GM10266 (cell line): Measurements from ENCODE around the gene GALNT1.
A peak's percentile ranks its signal among the peaks of the same experiment; 100 is the strongest.
"Not testable (repeated sequence)": the region's sequence is repeated elsewhere in the genome, so short reads cannot be mapped to it uniquely, and the experiment has no call there.

Experiments
- DNase-seq: peaks from one replicate; pipeline ENCODE4 v3.0.0; 2012; ENCODE audit errors: extremely low spot score
- CTCF ChIP-seq: IDR thresholded peaks from 2 replicates; pipeline ENCODE4 v1.5.1; 2012; ENCODE audit warnings: mild to moderate bottlenecking, low read depth; ENCODE audit not compliant: control insufficient read depth, insufficient read depth; ENCODE audit errors: missing control alignments

The GALNT1 gene

GRCh38 chr18:35581546-35581897 lies at the start of gene GALNT1:
Gene GALNT1 (plus strand): TSS chr18:35581740. CDS start chr18:35654663, 72,923 bp downstream.
- peak; percentile 78 for DNase-seq
- no peak for TF ChIP-seq CTCF

GRCh38 chr18:35533916-35534405 lies 47.6 kb upstream of the GALNT1 start:
- TF ChIP-seq CTCF: no peak
- no peak for DNase-seq

- DNase-seq: no peak
- TF ChIP-seq CTCF: no peak
Observed at GRCh38 chr18:35535297-35535696, 46.2 kb upstream of the GALNT1 start.

GRCh38 chr18:35542356-35542755 lies 39.2 kb upstream of the GALNT1 start:
- no peak for DNase-seq
- no peak for TF ChIP-seq CTCF

GRCh38 chr18:35547008-35547605 lies 34.4 kb upstream of the GALNT1 start:
- TF ChIP-seq CTCF: no peak
- no peak for DNase-seq

- TF ChIP-seq CTCF: no peak
- no peak for DNase-seq
Observed at GRCh38 chr18:35549564-35549963, 32.0 kb upstream of the GALNT1 start.

- no peak for DNase-seq
- TF ChIP-seq CTCF: no peak
Observed at GRCh38 chr18:35553300-35553699, 28.2 kb upstream of the GALNT1 start.

GRCh38 chr18:35555538-35555937 lies 26.0 kb upstream of the GALNT1 start:
- not testable (repeated sequence) for DNase-seq
